GM21367 (cell line): ENCODE data around the gene SHISA6.

Experiments
- ATAC-seq: cut with Tn5 transposase; IDR thresholded peaks from one replicate; pipeline ENCODE4 v1.9.1; 2021; ENCODE audit not compliant: unreplicated experiment

Gene SHISA6

DNA sequence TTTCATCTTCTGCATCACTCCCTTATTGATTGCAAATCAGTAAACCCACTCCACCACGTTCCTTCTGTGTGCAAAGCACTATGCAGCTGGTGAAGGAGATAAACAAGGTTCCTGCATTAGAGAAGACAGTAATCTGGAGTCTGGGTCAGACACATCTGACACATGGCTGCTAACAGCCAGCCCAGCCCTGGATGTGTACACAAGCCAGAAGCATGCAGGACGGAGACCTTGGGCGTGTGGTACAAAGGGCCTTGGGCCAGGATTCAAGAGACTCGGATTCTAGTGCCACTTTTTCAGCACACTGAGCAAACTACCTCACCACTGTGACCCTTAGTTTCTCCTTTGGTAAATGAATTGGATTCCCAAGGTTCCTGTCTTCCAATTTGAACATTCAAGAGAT lies 270.7 kb downstream of the SHISA6 start:
- ATAC-seq, result no peak

DNA sequence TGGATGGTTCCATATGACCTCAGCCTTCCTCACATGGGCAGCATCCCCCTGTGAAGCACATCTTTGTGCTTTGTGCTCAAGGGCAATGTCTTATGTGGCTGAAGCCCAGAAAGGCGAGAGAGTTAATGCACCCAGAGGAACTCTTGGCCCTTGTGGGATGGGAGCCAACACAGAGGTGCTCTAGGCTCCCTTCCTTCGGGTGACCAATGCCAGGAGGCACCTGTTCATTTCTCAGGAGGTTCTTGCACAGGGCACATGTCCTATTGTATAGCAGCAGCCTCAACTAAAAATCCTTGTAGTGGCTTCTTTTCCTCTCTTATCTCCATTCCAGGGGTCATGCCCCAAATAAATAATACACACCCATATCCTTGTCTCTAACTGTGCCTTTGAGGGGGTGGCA lies 273.6 kb downstream of the SHISA6 start:
- ATAC-seq, result no peak

DNA sequence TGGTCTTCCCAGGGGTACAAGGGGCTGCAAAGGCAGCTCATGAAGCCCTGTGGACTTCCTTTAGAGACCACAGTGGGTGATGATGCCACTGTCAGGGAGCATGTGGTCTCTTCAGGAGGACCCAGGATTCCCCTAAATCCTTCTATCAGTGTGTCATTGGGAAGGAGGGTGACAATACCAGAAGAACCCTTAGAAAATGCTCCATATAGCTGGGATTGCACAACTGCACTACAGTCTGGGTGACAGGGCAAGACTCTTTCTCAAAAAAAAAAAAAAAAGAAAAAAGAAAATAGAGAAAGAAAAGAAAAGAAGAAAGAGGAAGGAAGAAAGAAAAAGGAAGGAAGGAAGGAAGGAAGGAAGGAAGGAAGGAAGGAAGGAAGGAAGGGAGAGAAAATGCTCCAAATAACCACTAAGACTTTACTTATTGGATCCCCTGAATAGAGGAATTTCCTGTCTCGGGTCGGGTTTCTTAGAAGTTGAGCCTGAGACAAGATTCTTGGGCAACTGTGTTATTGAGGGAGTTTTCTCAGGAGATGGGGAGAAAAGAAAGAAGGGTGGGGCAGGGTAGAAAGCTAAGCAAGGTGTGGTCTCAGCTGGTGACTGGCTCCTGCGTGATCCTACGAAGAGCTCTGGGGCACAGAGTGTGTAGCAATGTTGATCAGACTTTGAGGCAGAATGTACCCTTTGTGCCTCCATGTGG lies 274.1 kb downstream of the SHISA6 start:
- no peak for ATAC-seq

DNA sequence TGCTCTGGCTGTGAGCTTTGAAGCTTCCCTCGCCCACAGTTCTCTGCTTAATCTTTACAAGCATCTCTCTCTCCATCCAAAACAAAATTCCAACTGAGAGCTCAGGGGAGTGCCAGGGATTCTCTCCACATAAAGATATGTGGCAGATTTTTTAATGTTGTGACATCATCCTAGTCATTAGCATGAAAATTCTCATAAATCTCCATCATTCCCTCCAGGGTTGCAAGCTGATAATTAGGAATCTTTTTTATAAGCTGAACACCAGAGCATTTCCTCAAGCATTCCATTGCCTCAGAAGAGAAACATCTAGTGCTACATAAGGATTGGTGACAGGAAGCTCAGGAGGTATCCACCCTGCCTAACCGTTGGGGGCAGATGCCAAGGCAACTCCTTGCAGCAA lies 274.9 kb downstream of the SHISA6 start:
- no peak for ATAC-seq

DNA sequence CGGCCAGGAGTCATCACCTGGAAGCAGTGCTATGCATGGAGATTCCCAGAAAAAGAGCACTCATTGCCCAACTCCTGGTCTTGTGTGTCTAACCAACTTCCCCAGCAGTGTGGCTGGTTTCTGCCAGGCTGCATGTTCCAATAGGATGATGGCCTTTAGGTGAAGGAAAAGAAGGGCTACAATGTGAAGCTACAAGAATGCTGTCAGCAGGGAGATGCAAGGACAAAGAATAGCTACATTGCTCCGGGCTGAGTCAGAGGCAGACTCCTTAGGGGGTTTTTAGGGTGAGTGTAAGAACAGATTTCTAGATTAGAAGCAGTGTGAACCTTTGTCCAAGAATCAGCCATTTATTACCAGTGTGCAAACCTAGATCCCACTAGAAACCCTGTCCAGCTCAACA lies 294.2 kb downstream of the SHISA6 start:
- ATAC-seq, result no peak

DNA sequence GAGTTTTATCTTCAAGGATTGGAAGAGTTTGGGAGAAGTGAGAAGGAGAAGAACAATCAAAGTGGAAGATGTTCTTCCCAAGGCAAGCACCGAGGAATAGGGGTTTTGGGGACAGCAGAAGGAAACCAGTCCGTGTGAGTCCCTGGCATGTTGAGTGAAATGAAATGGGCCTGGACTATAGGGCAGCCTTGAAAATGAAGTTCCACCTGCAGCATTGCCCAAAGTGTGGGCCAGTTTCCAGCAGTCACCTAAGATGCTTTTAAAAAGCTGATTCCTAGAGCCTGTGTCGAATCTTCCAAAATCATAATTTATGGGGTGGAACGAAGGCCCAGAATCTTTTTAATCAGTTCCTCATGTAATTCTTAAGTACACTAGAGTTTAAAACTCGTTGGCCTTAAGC lies 297.4 kb downstream of the SHISA6 start:
- ATAC-seq, result no peak

DNA sequence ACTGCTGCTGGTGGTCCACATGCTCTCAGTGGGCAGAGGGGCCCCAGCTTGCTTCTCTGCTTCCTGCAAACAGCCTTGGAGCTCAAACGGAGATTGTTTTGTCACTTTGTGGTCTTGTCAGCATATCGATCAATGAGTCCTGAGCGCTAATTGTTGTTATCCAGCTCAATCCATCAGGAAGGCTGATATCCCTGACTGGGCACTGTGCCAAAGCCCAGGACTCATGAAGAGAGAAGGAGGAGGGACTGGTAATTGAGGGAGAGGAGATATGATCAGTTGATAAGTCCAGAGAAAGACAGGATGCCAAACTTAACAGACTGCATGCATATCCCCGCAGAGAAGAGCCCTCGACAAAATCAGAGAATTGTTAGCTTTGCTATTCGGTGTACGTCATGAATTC lies 298.6 kb downstream of the SHISA6 start:
- no peak for ATAC-seq

DNA sequence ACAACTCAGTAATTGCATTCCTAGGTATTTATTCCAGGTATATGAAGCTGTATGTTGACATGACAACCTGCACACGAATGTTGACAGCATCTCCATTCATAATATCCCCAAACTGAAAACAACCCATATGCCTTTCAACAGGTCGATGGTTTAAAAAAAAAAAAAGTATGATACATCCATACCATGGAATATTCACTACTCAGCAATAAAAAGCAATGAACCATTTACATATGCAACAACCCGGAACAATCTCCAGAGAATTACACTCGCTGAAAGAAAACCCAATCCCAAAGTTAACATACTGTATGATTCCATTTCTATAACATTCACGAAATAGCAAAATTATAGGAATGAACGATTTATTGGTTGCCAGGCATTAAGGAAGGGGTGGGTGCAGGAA lies 304.0 kb downstream of the SHISA6 start:
- ATAC-seq, result no peak

DNA sequence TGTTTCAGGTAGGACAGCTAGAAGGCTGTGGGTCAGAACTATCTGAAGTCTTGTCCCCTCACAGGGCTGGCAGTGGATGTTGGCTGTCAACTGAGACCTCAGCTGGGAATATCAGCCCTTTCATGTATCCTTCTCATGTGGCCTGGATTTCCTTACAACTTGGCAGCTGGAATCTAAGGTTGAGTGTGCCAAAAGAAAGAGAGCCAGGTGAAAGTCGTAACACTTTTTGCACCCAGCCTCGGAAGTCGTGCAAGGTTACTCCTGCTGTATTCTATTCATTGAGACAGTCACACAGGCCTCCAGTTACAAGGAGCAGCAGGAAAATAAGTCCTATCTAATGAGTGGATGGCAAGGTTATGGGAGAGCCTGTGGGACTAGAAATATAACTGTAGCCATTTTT lies 304.7 kb downstream of the SHISA6 start:
- ATAC-seq, result no peak

DNA sequence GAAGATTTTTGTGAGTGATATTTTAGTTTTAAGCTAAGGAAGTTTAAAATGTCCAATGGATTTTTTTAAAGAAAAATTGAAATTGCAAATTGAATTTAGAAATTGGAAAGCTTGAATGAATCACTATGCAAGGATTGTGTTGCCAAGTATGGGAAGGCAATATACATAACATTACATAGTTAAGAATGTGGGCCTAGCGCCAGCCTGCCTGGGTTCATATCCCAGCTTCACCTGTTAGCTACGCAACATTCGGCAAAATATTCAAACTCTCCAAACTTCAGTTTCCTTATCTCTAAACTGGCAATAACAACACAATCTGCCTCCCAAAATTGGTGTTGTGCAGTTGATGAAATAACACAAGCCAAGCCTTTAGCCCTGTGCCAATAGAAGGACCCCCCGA lies 306.8 kb downstream of the SHISA6 start:
- ATAC-seq, result no peak

DNA sequence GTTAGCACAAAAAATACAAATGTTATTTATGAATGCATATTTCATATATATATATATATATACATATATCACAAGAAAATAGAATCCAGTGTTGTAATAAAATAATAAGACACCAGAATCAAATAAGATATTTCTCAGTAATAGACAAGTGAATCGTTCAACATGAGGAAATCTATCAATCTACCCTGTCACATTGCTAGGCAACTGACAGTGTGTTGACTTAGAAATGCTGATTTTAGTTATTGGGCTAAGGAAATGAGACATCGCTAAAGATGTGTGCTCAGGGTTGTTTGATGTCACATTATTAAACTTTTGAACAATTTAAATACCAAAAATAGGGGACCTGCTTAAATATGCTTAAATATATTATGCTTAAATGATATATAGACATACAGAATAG lies 307.4 kb downstream of the SHISA6 start:
- no peak for ATAC-seq

DNA sequence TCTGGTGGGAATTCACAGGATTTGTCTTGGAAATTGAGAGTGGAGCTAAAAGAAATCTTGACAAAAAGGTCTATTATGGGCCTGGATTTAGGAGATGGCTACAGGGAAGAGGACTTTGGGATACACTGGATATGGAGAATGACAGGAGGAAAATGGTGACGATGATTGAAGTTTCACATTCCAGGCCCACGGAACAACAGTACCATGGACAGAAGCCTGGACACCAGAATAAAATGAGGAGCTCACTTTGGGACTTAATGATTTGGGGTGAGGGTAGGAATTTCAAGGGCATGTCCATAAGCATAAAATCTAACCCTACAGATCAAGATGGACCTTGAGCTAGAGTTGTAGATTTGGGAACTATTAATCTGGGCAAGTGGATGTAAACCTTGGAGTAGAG lies 309.4 kb downstream of the SHISA6 start:
- ATAC-seq, result no peak

DNA sequence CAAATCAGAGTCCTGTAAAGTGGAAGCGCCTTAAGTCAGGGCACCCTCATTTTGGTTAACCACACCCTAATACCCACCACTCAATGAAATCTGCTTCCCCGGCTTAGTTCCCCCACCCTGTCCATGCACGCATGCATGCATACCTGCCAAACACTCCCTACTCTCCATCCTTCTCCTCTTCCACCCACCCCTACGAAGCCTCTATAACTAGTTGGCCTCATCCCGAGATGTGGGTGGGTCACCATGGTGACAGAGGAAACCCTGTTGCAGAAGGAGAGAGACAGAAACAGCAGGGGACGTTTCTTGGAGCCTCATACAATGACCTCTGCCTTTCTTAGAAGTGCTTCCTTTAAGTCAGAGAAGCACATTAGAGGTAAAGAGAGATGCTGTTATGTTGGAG lies 310.4 kb downstream of the SHISA6 start:
- no peak for ATAC-seq

DNA sequence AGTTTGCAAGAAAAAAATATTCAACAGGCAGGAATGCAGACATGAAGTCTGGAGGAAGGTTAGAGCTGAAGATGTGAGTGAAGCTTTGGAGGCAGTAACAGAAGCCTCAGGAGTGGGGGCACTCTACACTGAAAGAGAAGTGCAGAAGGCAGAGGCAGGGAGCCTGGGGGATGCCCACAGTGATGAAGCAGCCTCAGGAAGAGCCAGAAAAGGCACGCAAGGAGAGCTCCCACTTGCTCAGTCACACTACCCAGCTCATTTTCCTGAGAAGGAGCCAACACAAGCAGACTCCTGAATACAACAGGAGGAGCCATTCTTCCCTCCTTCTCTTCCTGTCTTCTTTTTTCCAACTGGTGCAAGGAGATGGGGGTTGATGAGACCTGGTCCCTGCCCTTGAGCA lies 312.1 kb downstream of the SHISA6 start:
- no peak for ATAC-seq

DNA sequence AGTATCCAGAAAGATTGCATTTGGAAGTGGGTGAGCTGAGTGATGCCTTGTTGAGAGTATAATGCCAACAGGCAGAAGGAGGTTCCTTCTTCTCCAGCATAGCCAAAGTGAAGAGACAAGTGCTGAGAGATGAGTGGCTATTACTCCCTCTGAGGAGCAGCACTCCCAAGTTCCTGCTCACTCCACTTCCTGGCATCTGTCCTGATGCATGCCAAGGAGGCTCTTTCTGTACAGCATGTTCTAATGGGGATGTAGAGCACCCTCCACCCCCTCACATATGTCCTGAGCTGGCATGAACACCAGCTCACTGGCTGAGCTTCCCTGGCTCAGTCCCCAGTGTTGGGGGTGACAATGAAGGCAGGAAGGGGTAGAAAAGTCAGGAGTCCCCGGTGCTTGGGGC lies 313.0 kb downstream of the SHISA6 start:
- ATAC-seq, result no peak

DNA sequence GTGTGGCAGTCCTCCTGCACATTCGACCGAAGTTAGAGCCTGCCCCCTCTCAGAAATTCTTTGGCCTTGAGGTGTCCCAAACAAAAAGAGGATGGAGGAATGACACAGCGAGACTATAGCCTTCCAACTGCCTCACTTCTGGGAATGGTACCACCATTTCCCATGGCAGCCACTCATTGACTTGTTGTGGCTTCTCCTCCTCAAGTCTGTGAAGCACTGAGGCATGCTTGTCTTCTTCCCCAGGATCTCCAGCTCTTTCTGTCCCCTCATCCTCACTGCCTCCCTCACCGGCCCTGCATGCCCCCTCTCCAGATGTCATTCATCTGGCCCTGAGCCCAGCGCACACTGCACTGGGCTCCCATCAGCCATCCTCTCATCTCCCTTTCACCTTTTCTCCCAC lies 313.5 kb downstream of the SHISA6 start:
- no peak for ATAC-seq

DNA sequence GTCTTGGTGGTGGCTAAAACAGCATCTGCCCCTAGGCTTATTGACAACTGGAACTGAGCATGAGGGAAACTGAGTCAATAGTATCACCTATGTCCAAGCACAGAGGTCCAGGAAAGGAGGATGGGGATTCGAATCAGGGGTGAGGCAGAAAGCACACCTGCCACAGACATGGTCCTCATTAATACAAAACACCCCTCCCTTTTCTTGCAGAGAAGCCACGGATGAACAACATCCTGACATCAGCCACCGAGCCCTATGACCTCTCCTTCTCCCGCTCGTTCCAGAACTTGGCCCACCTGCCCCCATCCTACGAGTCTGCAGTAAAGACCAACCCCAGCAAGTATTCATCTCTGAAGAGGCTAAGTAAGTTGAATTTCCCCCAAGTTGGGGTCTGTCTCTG lies 314.5 kb downstream of the SHISA6 start:
- ATAC-seq, result no peak

DNA sequence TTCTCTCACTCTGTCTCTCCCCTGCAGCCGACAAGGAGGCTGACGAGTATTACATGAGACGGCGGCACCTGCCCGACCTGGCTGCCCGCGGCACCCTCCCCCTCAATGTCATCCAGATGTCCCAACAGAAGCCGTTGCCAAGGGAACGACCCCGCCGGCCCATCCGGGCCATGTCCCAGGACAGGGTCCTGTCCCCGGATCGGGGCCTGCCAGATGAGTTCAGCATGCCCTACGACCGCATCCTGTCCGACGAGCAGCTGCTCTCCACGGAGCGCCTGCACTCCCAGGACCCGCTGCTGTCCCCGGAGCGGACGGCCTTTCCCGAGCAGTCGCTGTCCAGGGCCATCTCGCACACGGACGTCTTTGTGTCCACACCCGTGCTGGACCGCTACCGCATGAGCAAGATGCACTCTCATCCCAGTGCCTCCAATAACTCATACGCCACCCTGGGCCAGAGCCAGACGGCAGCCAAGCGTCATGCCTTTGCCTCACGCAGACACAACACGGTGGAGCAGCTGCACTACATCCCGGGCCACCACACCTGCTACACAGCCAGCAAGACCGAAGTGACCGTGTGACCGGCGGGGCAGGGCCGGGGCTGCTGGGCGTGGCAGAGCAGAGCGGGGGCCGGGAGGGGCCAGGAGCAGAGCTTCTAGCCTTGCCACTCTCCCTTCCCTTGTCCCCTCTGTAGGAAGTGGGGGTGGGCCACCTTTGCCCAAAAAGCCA lies 316.9 kb downstream of the SHISA6 start:
- no peak for ATAC-seq

DNA sequence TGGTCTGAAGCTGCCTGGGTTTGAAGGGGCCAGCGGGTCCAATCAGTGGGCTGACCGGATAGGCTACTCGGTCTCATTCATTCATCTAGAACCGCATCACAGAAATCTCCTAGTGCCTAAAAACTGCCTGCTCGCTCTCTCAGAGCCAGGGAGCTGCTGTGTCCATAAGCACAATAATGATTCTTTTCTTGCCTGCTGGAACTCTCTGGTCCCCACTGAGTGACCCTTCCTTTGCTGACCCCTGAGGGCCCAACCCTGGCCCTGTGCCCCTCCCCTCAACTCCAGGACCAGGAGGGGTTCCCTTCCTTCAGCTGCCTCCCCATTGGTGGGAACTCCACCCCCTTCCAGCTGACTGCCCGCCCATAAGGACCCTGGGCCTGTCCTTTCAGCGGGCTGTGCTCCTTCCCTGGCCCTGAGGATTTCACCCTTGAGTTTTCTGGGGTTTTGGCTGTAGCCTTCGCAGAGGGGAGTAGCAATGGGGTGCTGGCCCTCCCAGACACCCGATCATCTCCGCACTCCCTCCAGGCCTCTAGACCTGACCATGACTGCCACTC lies 317.7 kb downstream of the SHISA6 start:
- no peak for ATAC-seq

DNA sequence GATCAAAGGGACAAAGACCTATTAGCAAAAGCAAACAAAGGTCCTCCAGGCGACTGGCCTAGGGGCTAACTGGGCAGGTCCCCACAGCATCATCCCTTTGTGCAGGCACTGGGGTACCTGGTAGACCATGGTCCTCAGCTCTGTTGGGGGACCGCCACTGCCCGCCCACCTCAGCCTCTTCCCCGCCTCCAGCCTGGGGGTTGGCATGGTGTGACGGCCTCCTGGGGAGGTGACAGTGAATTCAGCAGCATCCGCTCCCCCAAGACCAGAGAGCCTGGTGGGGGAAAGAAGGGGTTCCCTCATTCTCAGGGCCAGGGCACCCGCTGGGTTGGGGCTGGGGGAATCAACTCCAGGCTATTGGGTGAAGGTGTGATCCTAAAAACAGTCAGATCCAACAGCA lies 318.6 kb downstream of the SHISA6 start:
- no peak for ATAC-seq

DNA sequence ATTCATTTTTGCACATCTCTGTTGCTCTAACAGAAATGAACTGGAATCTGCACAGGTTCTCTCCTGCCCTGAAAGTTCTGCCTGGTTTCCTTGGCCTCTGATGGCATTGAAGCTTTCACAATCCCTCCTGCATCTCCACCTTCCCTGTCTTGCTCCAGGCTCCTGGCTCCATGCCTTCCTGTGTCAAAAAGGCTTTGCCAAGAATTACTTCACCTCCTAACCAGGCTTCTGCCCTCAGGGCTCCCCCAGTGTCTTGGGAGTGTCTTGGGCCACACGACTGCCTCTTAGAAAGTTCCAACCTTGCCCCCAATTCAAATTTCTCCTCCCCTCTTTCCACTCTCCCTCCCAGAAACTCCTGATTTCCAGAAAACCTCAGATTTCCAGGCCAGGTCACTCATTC lies 320.3 kb downstream of the SHISA6 start:
- ATAC-seq, result no peak

DNA sequence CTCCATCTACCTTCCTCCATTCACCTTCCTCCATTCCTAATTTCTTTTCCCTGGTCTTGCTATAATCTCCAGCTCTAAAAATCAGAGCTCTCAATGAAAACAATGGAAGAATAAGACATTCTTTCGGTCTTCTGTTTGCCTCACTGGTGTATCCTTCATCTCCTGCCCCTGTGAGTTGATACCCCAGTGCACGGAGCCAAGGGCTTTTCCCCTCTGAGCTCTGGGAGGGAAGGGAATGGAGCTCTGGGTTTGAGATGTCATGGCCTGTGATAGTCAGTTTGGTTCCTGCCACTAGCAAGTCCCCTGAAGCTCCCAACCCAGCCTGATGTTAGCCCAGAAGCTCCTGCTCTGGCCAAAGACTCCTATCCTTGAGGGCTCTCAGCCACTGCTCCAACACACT lies 320.7 kb downstream of the SHISA6 start:
- ATAC-seq, result no peak
